Smooth muscle cell (in vitro differentiated cells): ENCODE results near the gene POM121C. TPM values are rescaled to one million over a fixed set of nuclear protein-coding genes. Genes with fewer than 3 reads are reported as not detected.
"Not testable (repeated sequence)": the region's sequence is repeated elsewhere in the genome, so short reads cannot be mapped to it uniquely, and the experiment has no call there.

Experiments
- DNase-seq: peaks from one replicate; lab custom pipeline; 2025; ENCODE audit not compliant: unreplicated experiment; lab: John Stamatoyannopoulos, UW
- H2AFZ ChIP-seq: fragments of 200-600 bp; sonication (generic); 2 replicates; pipeline ENCODE4 v1.6.0; 2016; ENCODE audit warnings: antibody characterized with exemption, low read depth, mild to moderate bottlenecking
- H3F3A ChIP-seq: fragments of 200-600 bp; sonication (generic); 2 replicates; pipeline ENCODE4 v1.6.0; 2017; ENCODE audit warnings: antibody characterized with exemption, low read depth
- H3K27ac ChIP-seq: fragments of 200-600 bp; sonication (generic); 2 replicates; pipeline ENCODE4 v1.5.1; 2016; ENCODE audit warnings: low read depth, mild to moderate bottlenecking
- H3K27me3 ChIP-seq: fragments of 200-600 bp; sonication (generic); 2 replicates; pipeline ENCODE4 v1.6.1; 2016; ENCODE audit warnings: low read depth, mild to moderate bottlenecking
- H3K36me3 ChIP-seq: fragments of 200-600 bp; sonication (generic); 2 replicates; pipeline ENCODE4 v1.5.1; 2016; ENCODE audit warnings: low read depth
- H3K4me1 ChIP-seq: fragments of 200-600 bp; sonication (generic); 2 replicates; pipeline ENCODE4 v1.5.1; 2016; ENCODE audit warnings: low read depth
- H3K4me2 ChIP-seq: fragments of 200-600 bp; sonication (generic); 2 replicates; pipeline ENCODE4 v1.6.0; 2016; ENCODE audit warnings: mild to moderate bottlenecking
- H3K4me3 ChIP-seq: fragments of 200-600 bp; sonication (generic); 2 replicates; pipeline ENCODE4 v1.5.1; 2016; ENCODE audit warnings: mild to moderate bottlenecking
- H3K79me2 ChIP-seq: fragments of 200-600 bp; sonication (generic); 2 replicates; pipeline ENCODE4 v1.6.0; 2016; ENCODE audit warnings: low read depth, mild to moderate bottlenecking
- H3K9ac ChIP-seq: fragments of 200-600 bp; sonication (generic); 2 replicates; pipeline ENCODE4 v1.6.0; 2016; ENCODE audit warnings: low read depth
- H3K9me3 ChIP-seq: fragments of 200-600 bp; sonication (generic); replicated peaks from 2 replicates; pipeline ENCODE4 v1.5.1; 2016; ENCODE audit warnings: low read depth
- H4K20me1 ChIP-seq: fragments of 200-600 bp; sonication (generic); 2 replicates; pipeline ENCODE4 v1.6.0; 2016; ENCODE audit warnings: low read depth
- WGBS: methylation state at CpG from one replicate; pipeline ENCODE4 v1.1.7; 2016; ENCODE audit warnings: low lambda C conversion rate; 5-methylcytosine and 5-hydroxymethylcytosine counted together
- polyA plus RNA-seq: library from polyadenylated mRNA; unstranded; fragments of >200 nt; fragmentation: Nextera tagmentation; extraction: Ambion mirVana; gene quantifications from 2 replicates; pipeline ENCODE4 v1.2.1, GENCODE V29; 2016
- total RNA-seq: library from RNA; depleted of rRNA; stranded (reverse); fragments of >200 nt; gene quantifications from 2 replicates; pipeline ENCODE4 v1.2.3, GENCODE V29; 2014

Gene POM121C
- total and polyA plus RNA-seq, 2 experiments from 2014 or later: 8.0 to 12.5 TPM

GRCh38 chr7:75416787-75417186, 69.3 kb downstream of the POM121C start:
- not testable (repeated sequence) for H3K27me3 ChIP-seq, H3K9me3 ChIP-seq, DNase-seq, H3K9ac ChIP-seq, H3K4me3 ChIP-seq, H3K36me3 ChIP-seq, H3K27ac ChIP-seq, H3K4me2 ChIP-seq, H3K79me2 ChIP-seq, H3F3A ChIP-seq, H2AFZ ChIP-seq, H3K4me1 ChIP-seq
- 94% methylated on average over 8 of the region's 9 CpGs for WGBS
- H4K20me1 ChIP-seq: peaks cover 16% of the 10 kb centered on the region

GRCh38 chr7:75415829-75416373, 70.2 kb downstream of the POM121C start:
- H3K27ac ChIP-seq, H3K4me3 ChIP-seq, H3F3A ChIP-seq, H2AFZ ChIP-seq, DNase-seq, H3K4me2 ChIP-seq, H3K9me3 ChIP-seq, H3K79me2 ChIP-seq, H3K9ac ChIP-seq, H3K36me3 ChIP-seq, H3K4me1 ChIP-seq, H3K27me3 ChIP-seq: not testable (repeated sequence)
- peaks cover 11% of the 10 kb centered on the region for H4K20me1 ChIP-seq
- WGBS: 98% methylated on average over 18 of the region's 27 CpGs

- not testable (repeated sequence) for H3K4me1 ChIP-seq, H3F3A ChIP-seq, H3K9ac ChIP-seq, H3K36me3 ChIP-seq, DNase-seq, H3K79me2 ChIP-seq, H2AFZ ChIP-seq, H3K27me3 ChIP-seq, H3K4me3 ChIP-seq, H3K9me3 ChIP-seq, H4K20me1 ChIP-seq, H3K4me2 ChIP-seq, H3K27ac ChIP-seq
- WGBS: 98% methylated on average over 11 of the region's 11 CpGs
These were observed 70.7 kb downstream of the POM121C start for GRCh38 chr7:75415428-75415817.

- not testable (repeated sequence) for DNase-seq, H3K4me1 ChIP-seq, H2AFZ ChIP-seq, H3K9ac ChIP-seq, H3K27ac ChIP-seq, H3K36me3 ChIP-seq, H3K4me3 ChIP-seq, H3K4me2 ChIP-seq, H3K27me3 ChIP-seq, H3K79me2 ChIP-seq, H3F3A ChIP-seq, H4K20me1 ChIP-seq, H3K9me3 ChIP-seq
- 90% methylated on average over 11 of the region's 13 CpGs for WGBS
These were observed 71.2 kb downstream of the POM121C start for GRCh38 chr7:75414708-75415427.

GRCh38 chr7:75414204-75414603, 71.9 kb downstream of the POM121C start:
- not testable (repeated sequence) for H3K9ac ChIP-seq, H3K27me3 ChIP-seq, H3K79me2 ChIP-seq, H3K4me3 ChIP-seq, H3F3A ChIP-seq, DNase-seq, H3K36me3 ChIP-seq, H3K4me1 ChIP-seq, H3K9me3 ChIP-seq, H3K27ac ChIP-seq, H2AFZ ChIP-seq, H4K20me1 ChIP-seq, H3K4me2 ChIP-seq
- 98% methylated on average over 4 of the region's 6 CpGs for WGBS

- H3K79me2 ChIP-seq, H2AFZ ChIP-seq, H3K36me3 ChIP-seq, H3K9me3 ChIP-seq, H3K27ac ChIP-seq, H4K20me1 ChIP-seq, H3K4me1 ChIP-seq, H3K4me2 ChIP-seq, H3F3A ChIP-seq, DNase-seq, H3K27me3 ChIP-seq, H3K9ac ChIP-seq, H3K4me3 ChIP-seq: not testable (repeated sequence)
- WGBS: no CpG with 5 or more reads among the region's 13 CpGs
These were observed 75.3 kb downstream of the POM121C start for GRCh38 chr7:75410823-75411173.

GRCh38 chr7:75409880-75410822, 75.9 kb downstream of the POM121C start:
- WGBS: 60% methylated on average over 6 of the region's 74 CpGs

GRCh38 chr7:75404663-75405062, 81.4 kb downstream of the POM121C start:
- not testable (repeated sequence) for H3F3A ChIP-seq, H4K20me1 ChIP-seq, H3K4me3 ChIP-seq, H3K9ac ChIP-seq, H3K36me3 ChIP-seq, H2AFZ ChIP-seq, H3K9me3 ChIP-seq, H3K27ac ChIP-seq, H3K4me2 ChIP-seq, H3K4me1 ChIP-seq, DNase-seq, H3K27me3 ChIP-seq, H3K79me2 ChIP-seq
- 74% methylated on average over 4 of the region's 18 CpGs for WGBS

More at GRCh38 chr7:75409880-75410822, 75.9 kb downstream of the POM121C start:
- H3F3A ChIP-seq, H3K27ac ChIP-seq, H3K9me3 ChIP-seq, H3K79me2 ChIP-seq, H3K4me2 ChIP-seq, DNase-seq, H3K27me3 ChIP-seq, H3K36me3 ChIP-seq, H4K20me1 ChIP-seq, H3K4me1 ChIP-seq, H2AFZ ChIP-seq, H3K9ac ChIP-seq: not testable (repeated sequence)
- peak overlapping the region; percentile 30 for H3K4me3 ChIP-seq
